ENCODE measurements around the gene ATG16L2.

Gene ATG16L2

DNA sequence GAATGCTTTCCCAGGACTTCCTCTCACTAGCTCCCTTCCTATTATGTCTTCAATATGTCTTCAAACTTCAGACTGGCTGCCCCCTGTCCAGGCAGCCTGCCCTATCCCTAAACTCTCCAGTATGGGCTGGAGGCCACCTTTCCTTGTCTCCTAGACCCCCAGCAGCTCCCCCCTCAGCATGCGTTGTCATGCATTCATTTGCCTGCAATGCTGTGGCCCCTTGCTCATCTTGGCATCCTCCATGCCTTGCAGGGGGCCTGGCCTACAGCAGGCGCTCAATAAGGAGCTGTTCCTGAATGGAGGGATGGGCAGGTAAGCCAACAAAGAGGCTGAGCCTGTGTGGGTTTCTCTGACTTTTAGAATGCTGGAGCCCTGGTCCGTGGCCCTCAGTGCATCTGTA is 45.6 kb upstream of the ATG16L2 start:
- POLR2A ChIA-PET, result interaction anchor here (0.6 kb wide), 1 partner anchor 8 kb away, joined by 4 read pairs; no protein-coding TSS in a partner anchor
- CTCF ChIA-PET, result no interaction called here
- TF ChIP-seq ZNF341 (tag by site-specific recombination; IDR thresholded peaks at IDR 0.05; ENCODE audit: low read depth) (no peak), ZNF571 (tag by site-specific recombination; IDR thresholded peaks at IDR 0.05) (no peak), GLIS1 (tag by site-specific recombination; IDR thresholded peaks at IDR 0.05) (peak; percentile 95), ZEB2 (tag by site-specific recombination; IDR thresholded peaks at IDR 0.05) (no peak), ZNF211 (tag by site-specific recombination; IDR thresholded peaks at IDR 0.05; ENCODE audit: low read depth) (no peak), ZNF354C (tag by site-specific recombination; IDR thresholded peaks at IDR 0.05; ENCODE audit: borderline replicate concordance, low read depth) (no peak), MEIS1 (CRISPR knock-in tag; IDR thresholded peaks at IDR 0.05; ENCODE audit: borderline replicate concordance) (no peak)
- H3K36me3 ChIP-seq (ENCODE audit: control insufficient read depth in 2 of 2, insufficient read depth in 1 of 2, low read length in 2 of 2), result no peaks in the 10 kb centered on the region
- no peak overlapping the region for H3K27ac ChIP-seq (ENCODE audit: extremely low read depth, low read depth, low read length)
- no peaks in the 10 kb centered on the region for H3K4me1 ChIP-seq (ENCODE audit: control insufficient read depth, insufficient read depth, low read length)
- H3K9me3 ChIP-seq (ENCODE audit: control insufficient read depth, insufficient read depth, low read depth, low read length), result no peaks in the 10 kb centered on the region
- H3K4me3 ChIP-seq (ENCODE audit: low read depth, low read length), result no peak overlapping the region

- Histone ChIP-seq H3K27ac (ENCODE audit: extremely low read depth, low read depth, low read length) (no peak overlapping the region), H3K36me3 (ENCODE audit: control insufficient read depth in 2 of 2, insufficient read depth in 1 of 2, low read length in 2 of 2) (no peaks in the 10 kb centered on the region), H3K4me3 (ENCODE audit: low read depth, low read length) (no peak overlapping the region), H3K4me1 (ENCODE audit: control insufficient read depth, insufficient read depth, low read length) (no peaks in the 10 kb centered on the region), H3K9me3 (ENCODE audit: control insufficient read depth, insufficient read depth, low read depth, low read length) (no peaks in the 10 kb centered on the region)
- ChIA-PET POLR2A (no interaction called here), CTCF (interaction anchor here (1.6 kb wide), 1 partner anchor 24 kb away, joined by 9 read pairs; the partner anchor contains the start of gene STARD10)
- TF ChIP-seq, protein P1, sequence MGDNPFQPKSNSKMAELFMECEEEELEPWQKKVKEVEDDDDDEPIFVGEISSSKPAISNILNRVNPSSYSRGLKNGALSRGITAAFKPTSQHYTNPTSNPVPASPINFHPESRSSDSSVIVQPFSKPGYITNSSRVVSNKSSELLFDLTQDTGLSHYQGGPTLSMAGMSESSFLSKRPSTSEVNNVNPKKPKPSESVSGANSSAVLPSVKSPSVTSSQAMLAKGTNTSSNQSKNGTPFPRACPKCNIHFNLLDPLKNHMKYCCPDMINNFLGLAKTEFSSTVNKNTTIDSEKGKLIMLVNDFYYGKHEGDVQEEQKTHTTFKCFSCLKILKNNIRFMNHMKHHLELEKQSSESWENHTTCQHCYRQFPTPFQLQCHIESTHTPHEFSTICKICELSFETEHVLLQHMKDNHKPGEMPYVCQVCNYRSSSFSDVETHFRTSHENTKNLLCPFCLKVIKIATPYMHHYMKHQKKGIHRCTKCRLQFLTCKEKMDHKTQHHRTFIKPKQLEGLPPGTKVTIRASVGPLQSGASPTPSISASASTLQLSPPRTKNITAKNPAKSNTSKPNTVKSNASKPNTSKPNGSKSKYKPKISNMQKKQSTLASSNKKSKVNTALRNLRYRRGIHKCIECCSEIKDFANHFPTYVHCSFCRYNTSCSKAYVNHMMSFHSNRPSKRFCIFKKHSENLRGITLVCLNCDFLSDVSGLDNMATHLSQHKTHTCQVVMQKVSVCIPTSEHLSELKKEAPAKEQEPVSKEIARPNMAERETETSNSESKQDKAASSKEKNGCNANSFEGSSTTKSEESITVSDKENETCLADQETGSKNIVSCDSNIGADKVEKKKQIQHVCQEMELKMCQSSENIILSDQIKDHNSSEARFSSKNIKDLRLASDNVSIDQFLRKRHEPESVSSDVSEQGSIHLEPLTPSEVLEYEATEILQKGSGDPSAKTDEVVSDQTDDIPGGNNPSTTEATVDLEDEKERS (tag by site-specific recombination; IDR thresholded peaks at IDR 0.05), result no peak
- TF ChIP-seq ATF2 (tag by site-specific recombination; IDR thresholded peaks at IDR 0.05; ENCODE audit: low read depth) (peak; percentile 79), PRDM10 (tag by site-specific recombination; IDR thresholded peaks at IDR 0.05) (peak; percentile 87), ZBTB21 (tag by site-specific recombination; IDR thresholded peaks at IDR 0.05) (peak; percentile 54; the same call in 1 of the 2 replicates), ZNF791 (tag by site-specific recombination; IDR thresholded peaks at IDR 0.05) (no peak), SP7 (tag by site-specific recombination; IDR thresholded peaks at IDR 0.05) (0 out of 2 replicates have a peak, but pooled peaks have one; percentile 16), ZNF629 (tag by site-specific recombination; IDR thresholded peaks at IDR 0.05) (peak; percentile 85)
- TF ChIP-seq, protein P2, sequence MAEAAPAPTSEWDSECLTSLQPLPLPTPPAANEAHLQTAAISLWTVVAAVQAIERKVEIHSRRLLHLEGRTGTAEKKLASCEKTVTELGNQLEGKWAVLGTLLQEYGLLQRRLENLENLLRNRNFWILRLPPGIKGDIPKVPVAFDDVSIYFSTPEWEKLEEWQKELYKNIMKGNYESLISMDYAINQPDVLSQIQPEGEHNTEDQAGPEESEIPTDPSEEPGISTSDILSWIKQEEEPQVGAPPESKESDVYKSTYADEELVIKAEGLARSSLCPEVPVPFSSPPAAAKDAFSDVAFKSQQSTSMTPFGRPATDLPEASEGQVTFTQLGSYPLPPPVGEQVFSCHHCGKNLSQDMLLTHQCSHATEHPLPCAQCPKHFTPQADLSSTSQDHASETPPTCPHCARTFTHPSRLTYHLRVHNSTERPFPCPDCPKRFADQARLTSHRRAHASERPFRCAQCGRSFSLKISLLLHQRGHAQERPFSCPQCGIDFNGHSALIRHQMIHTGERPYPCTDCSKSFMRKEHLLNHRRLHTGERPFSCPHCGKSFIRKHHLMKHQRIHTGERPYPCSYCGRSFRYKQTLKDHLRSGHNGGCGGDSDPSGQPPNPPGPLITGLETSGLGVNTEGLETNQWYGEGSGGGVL (tag by site-specific recombination; IDR thresholded peaks at IDR 0.05), result peak; percentile 76
- TF ChIP-seq, protein P3, sequence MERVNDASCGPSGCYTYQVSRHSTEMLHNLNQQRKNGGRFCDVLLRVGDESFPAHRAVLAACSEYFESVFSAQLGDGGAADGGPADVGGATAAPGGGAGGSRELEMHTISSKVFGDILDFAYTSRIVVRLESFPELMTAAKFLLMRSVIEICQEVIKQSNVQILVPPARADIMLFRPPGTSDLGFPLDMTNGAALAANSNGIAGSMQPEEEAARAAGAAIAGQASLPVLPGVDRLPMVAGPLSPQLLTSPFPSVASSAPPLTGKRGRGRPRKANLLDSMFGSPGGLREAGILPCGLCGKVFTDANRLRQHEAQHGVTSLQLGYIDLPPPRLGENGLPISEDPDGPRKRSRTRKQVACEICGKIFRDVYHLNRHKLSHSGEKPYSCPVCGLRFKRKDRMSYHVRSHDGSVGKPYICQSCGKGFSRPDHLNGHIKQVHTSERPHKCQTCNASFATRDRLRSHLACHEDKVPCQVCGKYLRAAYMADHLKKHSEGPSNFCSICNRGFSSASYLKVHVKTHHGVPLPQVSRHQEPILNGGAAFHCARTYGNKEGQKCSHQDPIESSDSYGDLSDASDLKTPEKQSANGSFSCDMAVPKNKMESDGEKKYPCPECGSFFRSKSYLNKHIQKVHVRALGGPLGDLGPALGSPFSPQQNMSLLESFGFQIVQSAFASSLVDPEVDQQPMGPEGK (tag by site-specific recombination; IDR thresholded peaks at IDR 0.05), result peak; percentile 62
Observed at GRCh38 chr11:72769680-72770079, 44.5 kb upstream of the ATG16L2 start.

All from HEK293 (cell line).